GM12891 (cell line): Measurements from ENCODE around the gene TMEM131.
"Not testable (repeated sequence)": the region's sequence is repeated elsewhere in the genome, so short reads cannot be mapped to it uniquely, and the experiment has no call there.

ENCODE experiments used
- DNase-seq: peaks from one replicate; pipeline ENCODE4 v3.0.0; 2011; ENCODE audit warnings: low spot score; ENCODE audit not compliant: insufficient read length
- FAIRE-seq: peaks from 2 replicates; lab custom pipeline; 2011; peaks lifted over from hg19 to GRCh38; lab: Jason Lieb, UNC
- PAX5 ChIP-seq: IDR thresholded peaks from 2 replicates; pipeline ENCODE4 v1.6.1; 2011; ENCODE audit warnings: low read length, moderate library complexity, mild to moderate bottlenecking; ENCODE audit not compliant: insufficient read depth, severe bottlenecking
- POLR2A ChIP-seq: IDR thresholded peaks from 2 replicates; pipeline ENCODE4 v1.6.1; 2011; ENCODE audit warnings: low read depth, low read length, control low read depth
- POLR2AphosphoS5 ChIP-seq: IDR thresholded peaks from 2 replicates; pipeline ENCODE4 v1.6.1; 2011; ENCODE audit warnings: low read depth, low read length, control low read depth
- POU2F2 ChIP-seq: IDR thresholded peaks from 2 replicates; pipeline ENCODE4 v1.6.1; 2011; ENCODE audit warnings: low read depth, mild to moderate bottlenecking, control low read depth, low read length, moderate library complexity
- SPI1 ChIP-seq: IDR thresholded peaks from 2 replicates; pipeline ENCODE4 v1.6.1; 2011; ENCODE audit warnings: low read depth, low read length, control low read depth
- TAF1 ChIP-seq: IDR thresholded peaks from 2 replicates; pipeline ENCODE4 v1.6.1; 2011; ENCODE audit warnings: low read depth, low read length, control low read depth

TMEM131 gene

GRCh38 chr2:97905294-97905693 lies 90.5 kb downstream of the TMEM131 start:
- no peak for FAIRE-seq
- TF ChIP-seq POLR2A (no peak), SPI1 (no peak), POLR2AphosphoS5 (no peak), POU2F2 (no peak), PAX5 (no peak), TAF1 (no peak)
- no peak for DNase-seq

- DNase-seq: no peak
- no peak for FAIRE-seq
- TF ChIP-seq POLR2A (no peak), SPI1 (no peak), PAX5 (no peak), POLR2AphosphoS5 (no peak), TAF1 (no peak), POU2F2 (no peak)
These were observed 93.9 kb downstream of the TMEM131 start for GRCh38 chr2:97901862-97902261.

- no peak for FAIRE-seq
- no peak for DNase-seq
- TF ChIP-seq PAX5 (no peak), TAF1 (no peak), POLR2AphosphoS5 (no peak), POLR2A (no peak), SPI1 (no peak), POU2F2 (no peak)
These were observed 94.9 kb downstream of the TMEM131 start for GRCh38 chr2:97900806-97901205.

- DNase-seq, FAIRE-seq: not testable (repeated sequence)
These were observed 102.7 kb downstream of the TMEM131 start for GRCh38 chr2:97893042-97893441.

- FAIRE-seq: no peak
- DNase-seq: no peak
- TF ChIP-seq POU2F2: no peak
- TF ChIP-seq TAF1: no peak
- no peak for TF ChIP-seq POLR2AphosphoS5
- TF ChIP-seq SPI1: no peak
- no peak for TF ChIP-seq POLR2A
- TF ChIP-seq PAX5: no peak
These were observed 104.1 kb downstream of the TMEM131 start for GRCh38 chr2:97891611-97892010.

- FAIRE-seq (no peak), DNase-seq (no peak)
- no peak for TF ChIP-seq POLR2A
- TF ChIP-seq POU2F2: no peak
- TF ChIP-seq PAX5: no peak
- no peak for TF ChIP-seq TAF1
- no peak for TF ChIP-seq SPI1
- TF ChIP-seq POLR2AphosphoS5: no peak
These were observed 106.6 kb downstream of the TMEM131 start for GRCh38 chr2:97889156-97889555.

GRCh38 chr2:97885841-97886240 lies 109.9 kb downstream of the TMEM131 start:
- no peak for FAIRE-seq

GRCh38 chr2:97880334-97880733 lies 115.4 kb downstream of the TMEM131 start:
- no peak for DNase-seq
- no peak for FAIRE-seq
- no peak for TF ChIP-seq SPI1
- no peak for TF ChIP-seq PAX5
- TF ChIP-seq POU2F2: no peak
- no peak for TF ChIP-seq TAF1
- no peak for TF ChIP-seq POLR2AphosphoS5
- no peak for TF ChIP-seq POLR2A

More at GRCh38 chr2:97885841-97886240, 109.9 kb downstream of the TMEM131 start:
- TF ChIP-seq POLR2AphosphoS5 (no peak), TAF1 (no peak), PAX5 (no peak), POLR2A (no peak), POU2F2 (no peak), SPI1 (no peak)
- no peak for DNase-seq

- DNase-seq (no peak), FAIRE-seq (no peak)
- TF ChIP-seq POU2F2 (no peak), TAF1 (no peak), SPI1 (no peak), POLR2A (no peak), POLR2AphosphoS5 (no peak), PAX5 (no peak)
These were observed 116.9 kb downstream of the TMEM131 start for GRCh38 chr2:97878865-97879264.

- not testable (repeated sequence) for FAIRE-seq, DNase-seq
These were observed 117.4 kb downstream of the TMEM131 start for GRCh38 chr2:97878317-97878716.
